Measurements from ENCODE around the gene BCL2A1. TPM values are rescaled to one million over a fixed set of nuclear protein-coding genes. Genes with fewer than 3 reads are reported as not detected.

BCL2A1 gene
- total and polyA plus RNA-seq, 2 of the 4 experiments (the other 2 are of a cell fraction), result 2.3 to 4.5 TPM

- Histone ChIP-seq H2BK120ac (ENCODE audit: low read depth, low read length) (no peak overlapping the region), H4K91ac (ENCODE audit: insufficient read depth, low read depth, low read length) (no peak overlapping the region), H3K4me3 (ENCODE audit: insufficient read depth, low read depth, low read length) (no peak overlapping the region), H2BK15ac (ENCODE audit: low read depth, low read length) (no peak overlapping the region), H2AK5ac (ENCODE audit: low read depth, low read length) (no peak overlapping the region), H3K56ac (ENCODE audit: extremely low read depth, insufficient read depth, low read length) (no peak overlapping the region), H2AFZ (replicated peaks; ENCODE audit: low read length, poor library complexity) (no peak overlapping the region), H2BK20ac (ENCODE audit: low read depth, low read length) (no peak overlapping the region), H3K79me1 (ENCODE audit: low read depth in 1 of 2, low read length in 2 of 2) (peaks cover 15 to 25% of the 10 kb centered on the region in 2 experiments), H3K4me1 (ENCODE audit: control insufficient read depth, insufficient read depth, low read length) (no peaks in the 10 kb centered on the region), H3K9ac (ENCODE audit: low read depth, low read length) (no peak overlapping the region), H3K18ac (ENCODE audit: low read depth, low read length) (no peak overlapping the region), H3K36me3 (ENCODE audit: control insufficient read depth, insufficient read depth, low read length) (peaks cover 20% of the 10 kb centered on the region), H3K27ac (ENCODE audit: insufficient read depth, low read length) (no peak overlapping the region), H3K14ac (replicated peaks; ENCODE audit: low read depth, low read length) (no peak overlapping the region), H4K20me1 (ENCODE audit: insufficient read depth, low read length) (0 out of 2 replicates have a peak, but pooled peaks cover 3% of the 10 kb centered on the region), H3K4me2 (ENCODE audit: low read depth, low read length) (no peak overlapping the region), H3K9me3 (ENCODE audit: control insufficient read depth, insufficient read depth, low read length) (peaks cover 45% of the 10 kb centered on the region), H3K27me3 (ENCODE audit: control insufficient read depth, insufficient read depth, low read length) (no peaks in the 10 kb centered on the region), H4K5ac (ENCODE audit: low read depth, low read length) (no peak overlapping the region), H2AK9ac (replicated peaks; ENCODE audit: low read depth, low read length, poor library complexity) (no peak overlapping the region), H3K4ac (ENCODE audit: low read depth, low read length) (no peak overlapping the region), H3K9me1 (ENCODE audit: insufficient read depth, low read length) (no peaks in the 10 kb centered on the region), H2BK5ac (ENCODE audit: low read depth, low read length, poor library complexity, severe bottlenecking) (no peak overlapping the region), H3K23ac (ENCODE audit: low read depth, low read length) (no peak overlapping the region), H4K8ac (ENCODE audit: low read depth in 2 of 2, low read length in 2 of 2) (no peak overlapping the region)
- dilution Hi-C loops (cut with HindIII; ENCODE audit: low sequenced_read_pairs, unreplicated experiment) (no loop called here), in situ Hi-C loops (cut with MboI; ENCODE audit: low sequenced_read_pairs) (no loop called here), intact Hi-C loops (cut with micrococcal nuclease) (no loop called here)
- BruUV-seq (replicated peaks), result no TSS peak
- ChIA-PET CTCF (no interaction called here), POLR2A (ENCODE audit: unreplicated experiment) (no interaction called here)
- DNase-seq (no peak), ATAC-seq (ENCODE audit: low read depth) (no peak)
- no peak for TF ChIP-seq RFX5 (IDR thresholded peaks at IDR 0.05; ENCODE audit: low read depth, low read length)
- TF ChIP-seq NFE2L2 (IDR thresholded peaks at IDR 0.05; ENCODE audit: low read depth, low read length), result no peak
- no peak for TF ChIP-seq RCOR1 (IDR thresholded peaks at IDR 0.05; ENCODE audit: insufficient replicate concordance, low read length)
- no peak for TF ChIP-seq RAD21 (IDR thresholded peaks at IDR 0.05; ENCODE audit: low read length)
- TF ChIP-seq SMC3 (IDR thresholded peaks at IDR 0.05; ENCODE audit: low read depth, low read length), result no peak
- TF ChIP-seq POLR2A (IDR thresholded peaks at IDR 0.05; ENCODE audit: low read depth, low read length), result no peak
- TF ChIP-seq MAZ (IDR thresholded peaks at IDR 0.05; ENCODE audit: borderline replicate concordance, low read depth, low read length), result no peak
- TF ChIP-seq, protein P1, sequence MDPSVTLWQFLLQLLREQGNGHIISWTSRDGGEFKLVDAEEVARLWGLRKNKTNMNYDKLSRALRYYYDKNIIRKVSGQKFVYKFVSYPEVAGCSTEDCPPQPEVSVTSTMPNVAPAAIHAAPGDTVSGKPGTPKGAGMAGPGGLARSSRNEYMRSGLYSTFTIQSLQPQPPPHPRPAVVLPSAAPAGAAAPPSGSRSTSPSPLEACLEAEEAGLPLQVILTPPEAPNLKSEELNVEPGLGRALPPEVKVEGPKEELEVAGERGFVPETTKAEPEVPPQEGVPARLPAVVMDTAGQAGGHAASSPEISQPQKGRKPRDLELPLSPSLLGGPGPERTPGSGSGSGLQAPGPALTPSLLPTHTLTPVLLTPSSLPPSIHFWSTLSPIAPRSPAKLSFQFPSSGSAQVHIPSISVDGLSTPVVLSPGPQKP (IDR thresholded peaks at IDR 0.05; ENCODE audit: borderline replicate concordance, low read depth, low read length), result no peak
- TF ChIP-seq BHLHE40 (IDR thresholded peaks at IDR 0.05; ENCODE audit: low read depth, low read length), result no peak
- no peak for TF ChIP-seq MAFK (IDR thresholded peaks at IDR 0.05; ENCODE audit: low read depth, low read length)
- TF ChIP-seq FOS (IDR thresholded peaks at IDR 0.05; ENCODE audit: low read depth, low read length), result no peak
- TF ChIP-seq CHD1 (IDR thresholded peaks at IDR 0.05; ENCODE audit: low read depth, low read length), result no peak
- TF ChIP-seq, protein P2, sequence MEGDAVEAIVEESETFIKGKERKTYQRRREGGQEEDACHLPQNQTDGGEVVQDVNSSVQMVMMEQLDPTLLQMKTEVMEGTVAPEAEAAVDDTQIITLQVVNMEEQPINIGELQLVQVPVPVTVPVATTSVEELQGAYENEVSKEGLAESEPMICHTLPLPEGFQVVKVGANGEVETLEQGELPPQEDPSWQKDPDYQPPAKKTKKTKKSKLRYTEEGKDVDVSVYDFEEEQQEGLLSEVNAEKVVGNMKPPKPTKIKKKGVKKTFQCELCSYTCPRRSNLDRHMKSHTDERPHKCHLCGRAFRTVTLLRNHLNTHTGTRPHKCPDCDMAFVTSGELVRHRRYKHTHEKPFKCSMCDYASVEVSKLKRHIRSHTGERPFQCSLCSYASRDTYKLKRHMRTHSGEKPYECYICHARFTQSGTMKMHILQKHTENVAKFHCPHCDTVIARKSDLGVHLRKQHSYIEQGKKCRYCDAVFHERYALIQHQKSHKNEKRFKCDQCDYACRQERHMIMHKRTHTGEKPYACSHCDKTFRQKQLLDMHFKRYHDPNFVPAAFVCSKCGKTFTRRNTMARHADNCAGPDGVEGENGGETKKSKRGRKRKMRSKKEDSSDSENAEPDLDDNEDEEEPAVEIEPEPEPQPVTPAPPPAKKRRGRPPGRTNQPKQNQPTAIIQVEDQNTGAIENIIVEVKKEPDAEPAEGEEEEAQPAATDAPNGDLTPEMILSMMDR (conservative IDR thresholded peaks at IDR 0.05; ENCODE audit: low read depth, low read length), result no peak
- no peak for TF ChIP-seq MXI1 (IDR thresholded peaks at IDR 0.05; ENCODE audit: borderline replicate concordance, low read depth, low read length)
- TF ChIP-seq, protein P3, sequence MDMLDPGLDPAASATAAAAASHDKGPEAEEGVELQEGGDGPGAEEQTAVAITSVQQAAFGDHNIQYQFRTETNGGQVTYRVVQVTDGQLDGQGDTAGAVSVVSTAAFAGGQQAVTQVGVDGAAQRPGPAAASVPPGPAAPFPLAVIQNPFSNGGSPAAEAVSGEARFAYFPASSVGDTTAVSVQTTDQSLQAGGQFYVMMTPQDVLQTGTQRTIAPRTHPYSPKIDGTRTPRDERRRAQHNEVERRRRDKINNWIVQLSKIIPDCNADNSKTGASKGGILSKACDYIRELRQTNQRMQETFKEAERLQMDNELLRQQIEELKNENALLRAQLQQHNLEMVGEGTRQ (IDR thresholded peaks at IDR 0.05; ENCODE audit: low read depth, low read length), result no peak
- no peak for TF ChIP-seq CEBPB (IDR thresholded peaks at IDR 0.05; ENCODE audit: low read depth, low read length)
- 86% methylated on average over 22 of the region's 27 CpGs; no CpG with 5 or more reads in 1 of the 2 experiments for WGBS, 2 experiments (ENCODE audit: extremely low coverage in 2 of 2, insufficient read length in 1 of 2)
Observed at GRCh38 chr15:79919090-79919748, 51.8 kb downstream of the BCL2A1 start.

Data from IMR-90 (cell line).